ENCODE measurements around the gene GARIN3.
"Not testable (repeated sequence)": the region's sequence is repeated elsewhere in the genome, so short reads cannot be mapped to it uniquely, and the experiment has no call there.

GARIN3 gene

GRCh38 chr5:157185122-157185521, 19.1 kb upstream of the GARIN3 start:
- DNase-seq (ENCODE audit: low read depth in 2 of 2), result not testable (repeated sequence)

- DNase-seq (ENCODE audit: low read depth in 2 of 2), result no peak
Observed at GRCh38 chr5:157184117-157184670, 18.1 kb upstream of the GARIN3 start.

GRCh38 chr5:157182143-157182757, 16.2 kb upstream of the GARIN3 start:
- no peak for DNase-seq (ENCODE audit: low read depth in 2 of 2)

- DNase-seq (ENCODE audit: low read depth in 2 of 2), result no peak
Observed at GRCh38 chr5:157180374-157181264, 14.6 kb upstream of the GARIN3 start, which contains the start of gene ITK. ITK (plus strand) TSS chr5:157180840; CDS start chr5:157180978, 138 bp downstream.

- DNase-seq (ENCODE audit: low read depth in 2 of 2), result no peak
Observed at GRCh38 chr5:157178966-157179365, 12.9 kb upstream of the GARIN3 start.

- no peak for DNase-seq (ENCODE audit: low read depth in 2 of 2)
Observed at GRCh38 chr5:157177953-157178352, 11.9 kb upstream of the GARIN3 start.

GRCh38 chr5:157175071-157175612, 9.1 kb upstream of the GARIN3 start:
- no peak for DNase-seq (ENCODE audit: low read depth in 2 of 2)

GRCh38 chr5:157172403-157172802, 6.3 kb upstream of the GARIN3 start:
- peak; percentile 78 to 84 for DNase-seq (ENCODE audit: low read depth in 2 of 2)

GRCh38 chr5:157168286-157168685, 2.2 kb upstream of the GARIN3 start:
- DNase-seq (ENCODE audit: low read depth in 2 of 2), result no peak

- DNase-seq (ENCODE audit: low read depth in 2 of 2), result no peak
Observed at GRCh38 chr5:157167214-157167621, 1.2 kb upstream of the GARIN3 start.

- no peak for DNase-seq (ENCODE audit: low read depth in 2 of 2)
Observed at GRCh38 chr5:157165668-157166067, 396 bp downstream of the GARIN3 start.

- DNase-seq (ENCODE audit: low read depth in 2 of 2), result no peak
Observed at GRCh38 chr5:157165261-157165660, 803 bp downstream of the GARIN3 start.

GRCh38 chr5:157164521-157164920, 1.5 kb downstream of the GARIN3 start:
- DNase-seq (ENCODE audit: low read depth in 2 of 2), result no peak

GRCh38 chr5:157162919-157163510, 3.0 kb downstream of the GARIN3 start:
- no peak for DNase-seq (ENCODE audit: low read depth in 2 of 2)

GRCh38 chr5:157161996-157162395, 4.1 kb downstream of the GARIN3 start:
- DNase-seq (ENCODE audit: low read depth in 2 of 2), result no peak

- no peak for DNase-seq (ENCODE audit: low read depth in 2 of 2)
Observed at GRCh38 chr5:157160001-157160400, 6.1 kb downstream of the GARIN3 start.

- DNase-seq (ENCODE audit: low read depth in 2 of 2), result no peak
Observed at GRCh38 chr5:157159209-157159751, 6.8 kb downstream of the GARIN3 start.

GRCh38 chr5:157157293-157157891, 8.7 kb downstream of the GARIN3 start:
- no peak for DNase-seq (ENCODE audit: low read depth in 2 of 2)

- DNase-seq (ENCODE audit: low read depth in 2 of 2), result no peak
Observed at GRCh38 chr5:157155297-157155696, 10.8 kb downstream of the GARIN3 start.

GRCh38 chr5:157150995-157151394, 15.1 kb downstream of the GARIN3 start:
- no peak for DNase-seq (ENCODE audit: low read depth in 2 of 2)

Measured in stimulated activated CD4-positive, alpha-beta T cell treated with anti-CD3 and anti-CD28 coated beads, Interleukin-12 subunit alpha, Interleukin-12 subunit beta, amount 100 ng/mL, for 24 hours (primary cell).